DMS114 treated with DMSO at 0.1 percent for 48 hours (cell line): ENCODE data around the gene MYOZ3.

Source experiments
- DNase-seq: peaks from one replicate; lab custom pipeline; 2025; ENCODE audit not compliant: unreplicated experiment; lab: John Stamatoyannopoulos, UW

Gene MYOZ3

DNA sequence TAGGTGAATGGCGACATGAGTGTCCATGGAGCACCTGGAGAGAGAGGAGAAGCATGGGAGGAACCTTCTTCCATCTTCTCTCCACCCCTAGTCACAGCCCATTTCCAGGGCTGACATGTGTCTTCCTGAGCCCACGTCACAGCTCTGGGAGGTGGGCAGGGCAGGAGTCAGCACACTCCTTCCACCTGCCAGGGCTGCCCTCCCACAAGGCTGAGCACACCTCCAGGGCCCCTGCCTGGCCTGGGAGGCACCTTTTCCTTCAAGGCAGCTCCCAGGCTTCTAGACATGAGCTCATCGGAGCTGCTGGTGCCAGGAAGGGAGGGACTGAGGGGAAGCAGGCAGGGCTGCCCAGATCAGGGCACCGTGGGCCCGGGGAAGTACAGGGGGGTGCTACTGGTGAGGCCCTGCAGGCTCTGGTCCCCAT is 34.2 kb upstream of the MYOZ3 start:
- no peak for DNase-seq

GRCh38 chr5:150627731-150628545 is 33.1 kb upstream of the MYOZ3 start:
- no peak for DNase-seq

DNA sequence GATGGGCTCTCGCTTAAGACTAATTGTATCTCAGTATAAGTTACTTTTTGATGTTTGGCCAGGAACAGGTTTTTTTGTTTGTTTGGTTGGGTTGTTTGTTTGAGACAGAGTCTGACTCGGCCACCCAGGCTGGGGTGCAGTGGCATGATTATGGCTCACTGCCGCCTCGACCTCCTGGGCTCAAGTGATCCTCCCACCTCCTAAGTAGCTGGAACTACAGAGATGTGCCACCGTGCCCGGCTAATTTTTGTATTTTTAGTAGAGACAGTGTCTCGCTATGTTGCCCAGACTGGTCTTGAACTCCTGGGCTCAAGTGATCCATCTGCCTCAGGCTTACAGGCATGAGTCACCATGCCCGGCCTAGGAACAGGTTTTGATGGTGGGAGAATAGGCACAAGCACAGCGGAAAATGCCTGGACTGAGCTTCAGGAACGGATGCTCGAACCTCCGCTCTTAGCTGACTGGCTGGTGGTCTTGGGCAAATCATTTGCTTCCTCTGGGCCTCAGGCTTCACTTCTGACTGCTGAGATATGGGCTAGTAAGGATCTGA is 32.0 kb upstream of the MYOZ3 start:
- no peak for DNase-seq

GRCh38 chr5:150630016-150630415 is 31.0 kb upstream of the MYOZ3 start:
- DNase-seq, result no peak

GRCh38 chr5:150630461-150631325 is 30.4 kb upstream of the MYOZ3 start:
- DNase-seq, result no peak

- no peak for DNase-seq
Observed at GRCh38 chr5:150631326-150631701, 29.7 kb upstream of the MYOZ3 start.

GRCh38 chr5:150632305-150633160 is 28.5 kb upstream of the MYOZ3 start:
- DNase-seq, result no peak

DNA sequence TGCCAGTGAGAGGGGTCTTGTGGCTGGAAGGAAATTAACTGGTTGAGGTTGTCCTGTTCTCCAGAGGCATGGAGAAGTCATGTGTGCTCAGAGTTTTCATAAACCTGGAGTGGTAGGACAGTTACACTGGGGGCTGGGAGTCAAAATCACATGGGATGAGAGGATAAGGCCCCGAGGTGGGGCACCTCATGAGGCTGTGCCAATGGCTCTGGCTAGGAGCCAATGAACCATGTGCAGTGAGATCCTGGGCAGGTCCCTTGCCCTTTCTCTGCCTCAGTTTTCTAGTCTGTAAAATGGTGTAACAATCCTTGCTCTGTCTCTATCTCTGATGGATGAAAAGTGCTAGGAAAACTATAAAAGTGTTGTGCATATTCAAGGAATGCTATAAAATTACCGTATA is 27.6 kb upstream of the MYOZ3 start:
- DNase-seq, result no peak

GRCh38 chr5:150636391-150637244 is 24.4 kb upstream of the MYOZ3 start:
- DNase-seq, result no peak

- no peak for DNase-seq
Observed at GRCh38 chr5:150637245-150638052, 23.6 kb upstream of the MYOZ3 start.

DNA sequence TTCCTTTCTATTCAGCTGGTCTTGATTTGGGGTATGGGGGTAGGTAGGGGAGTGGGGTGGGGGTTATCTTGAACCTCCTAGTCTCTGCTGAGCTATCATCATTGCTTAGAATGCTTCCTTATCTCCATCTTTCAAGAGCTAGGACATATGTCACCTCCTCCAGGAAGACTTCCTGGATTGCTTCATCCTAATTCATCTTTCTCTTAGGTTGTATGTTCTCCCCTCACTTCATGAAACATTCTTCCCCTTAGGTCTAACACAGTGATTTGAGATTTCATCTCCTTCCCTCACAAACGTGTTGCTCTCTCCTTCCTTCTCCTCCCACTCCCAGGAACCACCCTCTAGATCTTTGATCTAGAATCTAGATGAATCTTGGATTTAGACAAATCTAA is 23.0 kb upstream of the MYOZ3 start:
- no peak for DNase-seq

DNA sequence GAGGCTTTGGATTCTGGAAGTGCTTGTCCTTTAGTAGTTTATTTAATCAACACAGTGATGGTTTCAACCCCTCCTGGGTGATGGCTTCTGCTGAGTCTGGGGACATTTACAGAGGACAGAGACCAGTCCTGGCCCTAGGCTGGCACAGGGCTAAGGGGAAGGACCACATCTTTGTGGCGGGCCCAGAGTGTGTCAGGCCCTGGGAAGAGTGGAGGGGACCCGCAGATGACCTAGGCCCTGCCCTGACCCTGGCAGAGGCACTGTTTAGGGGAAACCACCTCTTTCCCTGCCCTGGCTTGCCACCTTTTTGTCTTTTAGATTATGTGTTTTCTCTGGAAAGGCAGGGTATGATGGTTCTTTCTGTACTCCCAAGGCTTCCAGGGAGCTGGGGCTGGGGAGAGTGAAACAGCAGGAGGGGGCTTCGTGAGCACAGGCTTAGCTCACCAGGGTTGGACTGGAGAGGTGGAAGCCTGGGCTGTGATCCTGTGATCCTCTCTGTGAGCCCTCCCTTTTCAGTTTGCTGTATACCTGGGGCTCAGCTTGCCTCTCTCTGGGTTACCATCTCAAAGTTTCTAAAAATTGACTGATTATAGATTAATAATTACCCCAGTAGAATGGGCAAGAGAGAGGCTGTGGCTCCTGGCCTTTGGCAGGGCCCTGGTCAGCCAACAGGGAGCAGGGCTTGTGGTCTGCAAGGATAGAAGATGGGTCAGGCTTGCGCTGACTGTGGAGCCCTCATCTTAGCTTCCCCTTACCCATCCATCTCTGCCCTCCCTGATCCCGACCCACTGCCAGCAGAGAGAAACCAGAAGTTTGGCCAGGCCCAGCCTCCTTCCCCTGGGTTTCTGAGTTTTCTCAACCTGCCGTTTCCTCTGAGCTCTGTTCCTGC is 22.3 kb upstream of the MYOZ3 start:
- DNase-seq, result no peak

GRCh38 chr5:150639377-150639692 is 21.7 kb upstream of the MYOZ3 start:
- DNase-seq, result no peak

GRCh38 chr5:150639751-150640150 is 21.3 kb upstream of the MYOZ3 start:
- no peak for DNase-seq

GRCh38 chr5:150640311-150641005 is 20.6 kb upstream of the MYOZ3 start, which contains the start of gene SYNPO:
Gene SYNPO (plus strand): TSS chr5:150640660. CDS start chr5:150648276, 7,616 bp downstream.
- no peak for DNase-seq

GRCh38 chr5:150641006-150641570 is 20.0 kb upstream of the MYOZ3 start:
- no peak for DNase-seq

GRCh38 chr5:150641824-150642566 is 19.1 kb upstream of the MYOZ3 start:
- DNase-seq, result no peak
